ENCODE results near the gene RFC3. TPM values are rescaled to one million over a fixed set of nuclear protein-coding genes. Genes with fewer than 3 reads are reported as not detected.

The RFC3 gene
- total and polyA plus RNA-seq, 9 of the 15 experiments (the other 6 are each of a cell fraction or from before 2014, with no cell fraction given), result 31.3 to 94.0 (median 54.0) TPM

DNA sequence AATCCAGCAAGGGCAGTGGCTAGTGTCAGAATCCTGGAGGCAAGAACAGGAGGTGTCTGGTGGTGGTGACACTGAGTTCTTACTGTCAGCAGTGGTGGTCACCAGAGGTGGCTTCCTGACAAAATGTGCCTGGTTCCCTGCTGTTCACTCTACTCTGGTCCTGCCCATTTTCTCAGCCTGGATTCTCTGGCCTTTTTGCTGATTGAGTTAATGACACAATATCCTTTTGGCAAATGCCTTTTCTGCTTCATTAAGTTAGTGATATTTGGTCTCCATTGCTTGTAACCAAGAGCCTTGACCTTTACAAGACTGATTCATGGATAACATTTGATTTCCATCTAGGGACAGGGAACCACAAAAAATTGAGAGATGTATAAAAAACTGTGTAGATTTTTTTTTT lies 51.1 kb downstream of the RFC3 start:
- no peak overlapping the region for H2AFZ ChIP-seq (ENCODE audit: low read depth, low read length)
- H3K36me3 ChIP-seq (ENCODE audit: control insufficient read depth, insufficient read depth, low read length), result no peaks in the 10 kb centered on the region
- H3K4me2 ChIP-seq (ENCODE audit: insufficient read depth, low read length), result no peak overlapping the region
- H3K79me2 ChIP-seq (ENCODE audit: control insufficient read depth, insufficient read depth, low read length), result no peaks in the 10 kb centered on the region
- H4K20me1 ChIP-seq (replicated peaks; ENCODE audit: control insufficient read depth, insufficient read depth, low read length), result no peaks in the 10 kb centered on the region
- ChIA-PET CTCF (ENCODE audit: low intra/inter-chr PET ratio) (no interaction called here), POLR2A (no interaction called here)
- no peak for DNase-seq (ENCODE audit: extremely low read depth in 1 of 4, low spot score in 3 of 4)
- FAIRE-seq, result no peak
- no peaks in the 10 kb centered on the region for H3K27me3 ChIP-seq (ENCODE audit: control insufficient read depth in 2 of 2, insufficient read depth in 2 of 2, low read length in 2 of 2)
- H3K9ac ChIP-seq (ENCODE audit: insufficient read depth in 1 of 2, low read depth in 2 of 2, low read length in 2 of 2), result no peak overlapping the region
- TF ChIP-seq XRCC4 (IDR thresholded peaks at IDR 0.05; ENCODE audit: extremely low read depth, insufficient read depth, insufficient read length) (no peak), CLOCK (CRISPR knock-in tag; IDR thresholded peaks at IDR 0.05; ENCODE audit: borderline replicate concordance) (no peak), SNIP1 (IDR thresholded peaks at IDR 0.05; ENCODE audit: low read depth) (no peak), POLR2B (IDR thresholded peaks at IDR 0.05; ENCODE audit: low read depth, partially characterized antibody) (no peak), ZNF23 (CRISPR knock-in tag; IDR thresholded peaks at IDR 0.05) (no peak), ZNF507 (tag; conservative IDR thresholded peaks at IDR 0.05) (no peak), ZNF124 (CRISPR knock-in tag; IDR thresholded peaks at IDR 0.05) (no peak), TEAD1 (CRISPR knock-in tag; IDR thresholded peaks at IDR 0.05) (no peak), ZKSCAN3 (CRISPR knock-in tag; IDR thresholded peaks at IDR 0.05) (no peak), CXXC5 (CRISPR knock-in tag; IDR thresholded peaks at IDR 0.05) (no peak), FOXJ2 (tag; IDR thresholded peaks at IDR 0.05) (no peak), RBM17 (IDR thresholded peaks at IDR 0.05; ENCODE audit: borderline replicate concordance, low read depth, low read length) (no peak), LARP7 (IDR thresholded peaks at IDR 0.05) (no peak), TRIM28 (IDR thresholded peaks at IDR 0.05) (no peak)
- TF ChIP-seq, protein P1, sequence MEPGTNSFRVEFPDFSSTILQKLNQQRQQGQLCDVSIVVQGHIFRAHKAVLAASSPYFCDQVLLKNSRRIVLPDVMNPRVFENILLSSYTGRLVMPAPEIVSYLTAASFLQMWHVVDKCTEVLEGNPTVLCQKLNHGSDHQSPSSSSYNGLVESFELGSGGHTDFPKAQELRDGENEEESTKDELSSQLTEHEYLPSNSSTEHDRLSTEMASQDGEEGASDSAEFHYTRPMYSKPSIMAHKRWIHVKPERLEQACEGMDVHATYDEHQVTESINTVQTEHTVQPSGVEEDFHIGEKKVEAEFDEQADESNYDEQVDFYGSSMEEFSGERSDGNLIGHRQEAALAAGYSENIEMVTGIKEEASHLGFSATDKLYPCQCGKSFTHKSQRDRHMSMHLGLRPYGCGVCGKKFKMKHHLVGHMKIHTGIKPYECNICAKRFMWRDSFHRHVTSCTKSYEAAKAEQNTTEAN (CRISPR knock-in tag; IDR thresholded peaks at IDR 0.05), result no peak
- TF ChIP-seq, protein P2, sequence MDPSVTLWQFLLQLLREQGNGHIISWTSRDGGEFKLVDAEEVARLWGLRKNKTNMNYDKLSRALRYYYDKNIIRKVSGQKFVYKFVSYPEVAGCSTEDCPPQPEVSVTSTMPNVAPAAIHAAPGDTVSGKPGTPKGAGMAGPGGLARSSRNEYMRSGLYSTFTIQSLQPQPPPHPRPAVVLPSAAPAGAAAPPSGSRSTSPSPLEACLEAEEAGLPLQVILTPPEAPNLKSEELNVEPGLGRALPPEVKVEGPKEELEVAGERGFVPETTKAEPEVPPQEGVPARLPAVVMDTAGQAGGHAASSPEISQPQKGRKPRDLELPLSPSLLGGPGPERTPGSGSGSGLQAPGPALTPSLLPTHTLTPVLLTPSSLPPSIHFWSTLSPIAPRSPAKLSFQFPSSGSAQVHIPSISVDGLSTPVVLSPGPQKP (CRISPR knock-in tag; IDR thresholded peaks at IDR 0.05), result no peak
- intact Hi-C loops (cut with micrococcal nuclease) (no loop called here), in situ Hi-C loops (cut with MboI) (no loop called here)
- ATAC-seq, result no peak
- H3K27ac ChIP-seq (ENCODE audit: extremely low read depth, low read depth, low read length), result no peak overlapping the region
- no TSS peak for BruUV-seq (replicated peaks)
- H3K9me1 ChIP-seq (ENCODE audit: control insufficient read depth, insufficient read depth, low read length), result no peaks in the 10 kb centered on the region
- H3K4me3 ChIP-seq, result no peak overlapping the region
- H3K4me1 ChIP-seq (replicated peaks in 1 of 2; ENCODE audit: control insufficient read depth in 2 of 2, insufficient read depth in 2 of 2, low read length in 2 of 2), result no peaks in the 10 kb centered on the region
- no peaks in the 10 kb centered on the region for H3K9me3 ChIP-seq (replicated peaks; ENCODE audit: control insufficient read depth, insufficient read depth, low read depth, low read length)
